GM20000 (cell line): Measurements from ENCODE around the gene CIDEC.

Experiments
- DNase-seq: peaks from one replicate; pipeline ENCODE4 v3.0.0; 2012; ENCODE audit warnings: low spot score
- CTCF ChIP-seq: IDR thresholded peaks from 2 replicates; pipeline ENCODE4 v1.5.1; 2012; ENCODE audit warnings: mild to moderate bottlenecking, control low read depth; ENCODE audit errors: extremely low read depth, missing control alignments

The CIDEC gene

GRCh38 chr3:9915254-9916141 is 35.4 kb upstream of the CIDEC start:
- peak; percentile 63 for DNase-seq
- TF ChIP-seq CTCF, result no peak

GRCh38 chr3:9914559-9915253 is 34.7 kb upstream of the CIDEC start:
- no peak for TF ChIP-seq CTCF
- peak; percentile 64 for DNase-seq

GRCh38 chr3:9914011-9914410 is 34.0 kb upstream of the CIDEC start:
- no peak for TF ChIP-seq CTCF
- DNase-seq, result no peak

GRCh38 chr3:9913601-9914000 is 33.5 kb upstream of the CIDEC start:
- TF ChIP-seq CTCF, result no peak
- DNase-seq, result no peak

GRCh38 chr3:9912294-9912935 is 32.4 kb upstream of the CIDEC start:
- no peak for DNase-seq

GRCh38 chr3:9911863-9912262 is 31.8 kb upstream of the CIDEC start:
- DNase-seq, result no peak
- no peak for TF ChIP-seq CTCF

More at GRCh38 chr3:9912294-9912935, 32.4 kb upstream of the CIDEC start:
- TF ChIP-seq CTCF, result no peak
